B cell (primary cell): ENCODE results near the gene NODAL. TPM values are rescaled to one million over a fixed set of nuclear protein-coding genes. Genes with fewer than 3 reads are reported as not detected.

ENCODE experiments used
- ATAC-seq: fragments of 200-7000 bp; cut with Tn5 transposase; one replicate; pipeline ENCODE4 v1.10.0; 2021; ENCODE audit warnings: low read depth, mild to moderate bottlenecking, moderate number of reproducible peaks, moderate library complexity
- CTCF ChIA-PET: fragments of 350-600 bp; sonication (Branson Sonifier 250); formaldehyde crosslinking; loops from one replicate; lab custom pipeline; 2021; ENCODE audit warnings: antibody characterized with exemption, inconsistent platforms; lab: Charles Lee
- POLR2A ChIA-PET: fragments of 350-600 bp; sonication (Branson Sonifier 250); formaldehyde crosslinking; loops from one replicate; lab custom pipeline; 2021; ENCODE audit warnings: antibody characterized with exemption; lab: Charles Lee
- DNase-seq: peaks from one replicate; pipeline ENCODE4 v3.0.0; 2013
- H2AFZ ChIP-seq: 2 replicates; pipeline ENCODE4 v1.6.1; 2012; ENCODE audit warnings: mild to moderate bottlenecking, low read depth, low read length; ENCODE audit not compliant: insufficient read depth, poor library complexity, severe bottlenecking
- H3K27ac ChIP-seq, 2 donors: 1 replicate in 1 of 2; 2 replicates in 1 of 2; pipeline ENCODE4 v1.5.1; 2012 to 2013; ENCODE audit warnings: low read length in 2 of 2, mild to moderate bottlenecking in 2 of 2, moderate library complexity in 1 of 2
- H3K27me3 ChIP-seq, 4 experiments: fragments of 200-600 bp in 1 of 4; sonication (generic) in 1 of 4; replicated peaks in 1 of 4; 1 replicate in 2 of 4; 2 replicates in 2 of 4; pipeline versions ENCODE4 v1.6.1 to v1.7.0; 2013 to 2016; ENCODE audit warnings: low read length in 3 of 4, mild to moderate bottlenecking in 2 of 4, mixed read lengths in 1 of 4, moderate library complexity in 1 of 4; ENCODE audit not compliant: insufficient read depth in 4 of 4, control insufficient read depth in 3 of 4; ENCODE audit errors: control extremely low read depth in 1 of 4
- H3K36me3 ChIP-seq, 2 experiments: replicated peaks in 1 of 2; 1 replicate in 1 of 2; 2 replicates in 1 of 2; pipeline versions ENCODE4 v1.6.1 to v1.7.1; 2013; ENCODE audit warnings: low read length in 1 of 2; ENCODE audit not compliant: insufficient read depth in 2 of 2, control insufficient read depth in 1 of 2; ENCODE audit errors: control extremely low read depth in 1 of 2, extremely low read depth in 1 of 2
- H3K4me1 ChIP-seq, 2 donors: fragments of 200-600 bp in 1 of 2; sonication (generic) in 1 of 2; 1 replicate in 1 of 2; 2 replicates in 1 of 2; pipeline versions ENCODE4 v1.5.1 to v1.6.1; 2013 to 2017; ENCODE audit warnings: low read length in 2 of 2; ENCODE audit not compliant: control insufficient read depth in 2 of 2, insufficient read depth in 2 of 2
- H3K4me2 ChIP-seq: replicated peaks from 2 replicates; pipeline ENCODE3; 2012; ENCODE audit warnings: mild to moderate bottlenecking, low read depth, low read length; ENCODE audit not compliant: poor library complexity, severe bottlenecking
- H3K4me3 ChIP-seq, 5 experiments: fragments of 200-600 bp in 1 of 5; sonication (generic) in 1 of 5; 1 replicate in 3 of 5; 2 replicates in 2 of 5; pipeline versions ENCODE4 v1.5.1 to v1.7.0; 2011 to 2016; ENCODE audit warnings: low read length in 4 of 5, mild to moderate bottlenecking in 4 of 5, low read depth in 2 of 5, control low read depth in 1 of 5, moderate library complexity in 1 of 5; ENCODE audit not compliant: insufficient read depth in 1 of 5; ENCODE audit errors: control extremely low read depth in 1 of 5, extremely low read depth in 1 of 5
- H3K79me2 ChIP-seq: fragments of 200-600 bp; sonication (generic); one replicate; pipeline ENCODE4 v1.6.0; 2016; ENCODE audit warnings: low read length; ENCODE audit not compliant: control insufficient read depth, insufficient read depth
- H3K9ac ChIP-seq: fragments of 200-600 bp; sonication (generic); 2 replicates; pipeline ENCODE4 v1.6.1; 2017; ENCODE audit warnings: mild to moderate bottlenecking, low read length, moderate library complexity
- H3K9me3 ChIP-seq, 3 donors: one replicate each; pipeline versions ENCODE4 v1.6.1 to v1.7.1; 2013; ENCODE audit warnings: low read length in 2 of 3; ENCODE audit not compliant: control insufficient read depth in 2 of 3, insufficient read depth in 1 of 3; ENCODE audit errors: control extremely low read depth in 1 of 3
- H4K20me1 ChIP-seq: 2 replicates; pipeline ENCODE4 v1.6.0; 2012; ENCODE audit warnings: mild to moderate bottlenecking, low read length; ENCODE audit not compliant: insufficient read depth, control insufficient read depth, poor library complexity, severe bottlenecking
- H3K27ac Mint-ChIP-seq: one replicate; pipeline ENCODE4 v1.8.0; 2021; ENCODE audit warnings: mixed read lengths
- H3K27me3 Mint-ChIP-seq: one replicate; pipeline ENCODE4 v1.8.0; 2021; ENCODE audit warnings: mixed read lengths
- H3K4me1 Mint-ChIP-seq: one replicate; pipeline ENCODE4 v1.8.0; 2021; ENCODE audit warnings: mixed read lengths
- H3K4me3 Mint-ChIP-seq: one replicate; pipeline ENCODE4 v1.8.0; 2021; ENCODE audit warnings: mixed read lengths
- H3K9me3 Mint-ChIP-seq: one replicate; pipeline ENCODE4 v1.8.0; 2022; ENCODE audit warnings: mixed read lengths; ENCODE audit not compliant: insufficient read depth
- CTCF ChIP-seq: fragments of 200-600 bp; IDR thresholded peaks from one replicate; pipeline ENCODE4 v1.8.0; 2022; ENCODE audit warnings: antibody characterized with exemption, mild to moderate bottlenecking
- EZH2 ChIP-seq: IDR thresholded peaks from 2 replicates; pipeline ENCODE4 v1.6.1; 2012; ENCODE audit warnings: borderline replicate concordance, low read depth, mild to moderate bottlenecking, moderate library complexity, low read length; ENCODE audit not compliant: insufficient read depth, poor library complexity, severe bottlenecking
- WGBS: methylation state at CpG from one replicate; pipeline ENCODE4 v1.1.5; 2013; ENCODE audit warnings: missing lambda C conversion rate; ENCODE audit not compliant: insufficient coverage; 5-methylcytosine and 5-hydroxymethylcytosine counted together
- intact Hi-C: fragments of 100-400 bp; cut with micrococcal nuclease; formaldehyde crosslinking; loops from one replicate; pipeline ENCODE4 v1.10.0; 2022
- polyA plus RNA-seq: library from polyadenylated mRNA; depleted of rRNA; stranded (reverse); fragments of >200 nt; gene quantifications from 2 replicates; pipeline ENCODE4 v1.2.3, GENCODE V29; 2012
- total RNA-seq, 2 donors: library from RNA; stranded (reverse); fragments of 120-200 nt in 1 of 2; gene quantifications; 1 replicate in 1 of 2; 2 replicates in 1 of 2; pipeline versions ENCODE4 v1.2.3 to v1.2.4, GENCODE V29; 2013 to 2022

The NODAL gene
- total and polyA plus RNA-seq, 2 donors (not counting 1 experiment from before 2014, with no cell fraction given), result 0.06 TPM; not detected in 1

- WGBS, result 85% methylated on average over 3 of the region's 5 CpGs
- CTCF ChIA-PET, result interaction anchor here (0.6 kb wide), 1 partner anchor 11 kb away, joined by 3 read pairs; no protein-coding TSS in a partner anchor
- Histone ChIP-seq H4K20me1 (no peaks in the 10 kb centered on the region), H3K27ac (no peak overlapping the region), H3K9ac (no peak overlapping the region), H3K4me3 (no peak overlapping the region), H3K79me2 (no peaks in the 10 kb centered on the region), H2AFZ (no peak overlapping the region), H3K4me1 (peaks cover 20 to 22% of the 10 kb centered on the region in 2 donors), H3K4me2 (no peak overlapping the region), H3K9me3 (peaks cover 0 to 7% (median 0%) of the 10 kb centered on the region in 3 donors), H3K36me3 (no peaks in the 10 kb centered on the region), H3K27me3 (peaks cover 0 to 37% (median 13%) of the 10 kb centered on the region in 4 experiments)
- POLR2A ChIA-PET, result no interaction called here
- DNase-seq (no peak), ATAC-seq (no peak)
- intact Hi-C loops, result no loop called here
- Mint-ChIP-seq H3K4me3 (no peak overlapping the region), H3K4me1 (peaks cover 18% of the 10 kb centered on the region), H3K9me3 (no peaks in the 10 kb centered on the region), H3K27me3 (peaks cover 28% of the 10 kb centered on the region), H3K27ac (no peak overlapping the region)
- no peak for TF ChIP-seq EZH2
- TF ChIP-seq CTCF, result no peak
Observed at GRCh38 chr10:70437721-70438120, 3.8 kb downstream of the NODAL start.

DNA sequence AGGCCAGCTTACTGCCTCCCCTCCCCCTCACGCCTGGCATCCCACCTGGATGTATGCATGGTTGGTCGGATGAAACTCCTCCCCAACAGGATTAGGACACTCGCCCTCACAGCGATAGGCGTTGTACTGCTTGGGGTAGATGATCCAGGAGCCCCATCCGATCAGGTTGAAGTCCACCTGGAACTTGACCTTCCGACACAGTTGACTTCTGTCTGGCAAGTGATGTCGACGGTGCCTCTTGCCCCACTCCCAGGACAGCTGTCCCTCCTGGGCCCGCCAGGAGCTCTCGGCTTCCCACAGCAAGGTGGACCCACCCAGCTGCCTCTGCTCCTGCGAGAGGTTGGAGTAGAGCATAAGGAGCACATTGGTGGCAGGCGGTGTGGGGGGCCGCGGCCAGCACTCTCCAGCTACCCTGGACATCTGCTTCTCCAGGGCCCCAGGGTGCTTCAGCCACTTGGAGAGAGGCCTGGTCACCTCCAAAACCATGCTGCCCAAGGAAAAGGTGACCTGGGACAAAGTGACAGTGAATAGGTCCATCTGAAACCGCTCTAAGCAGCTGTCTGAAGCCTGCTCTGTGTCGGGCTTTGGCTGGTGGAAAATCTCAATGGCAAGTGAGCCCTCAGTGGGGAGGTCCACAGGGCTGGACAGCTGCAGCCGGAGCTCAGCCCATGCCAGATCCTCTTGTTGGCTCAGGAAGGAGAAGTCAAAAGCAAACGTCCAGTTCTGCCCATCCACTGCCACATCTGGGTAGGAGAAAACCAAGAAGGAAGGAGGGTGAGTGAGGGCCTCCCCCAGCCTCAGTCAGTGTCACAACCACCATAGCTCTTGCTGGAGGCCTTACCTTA is 6.0 kb downstream of the NODAL start:
- TF ChIP-seq CTCF (no peak), EZH2 (no peak)
- Mint-ChIP-seq H3K9me3 (no peaks in the 10 kb centered on the region), H3K4me1 (peaks cover 19% of the 10 kb centered on the region), H3K27me3 (peaks cover 14% of the 10 kb centered on the region), H3K27ac (no peak overlapping the region), H3K4me3 (no peak overlapping the region)
- Histone ChIP-seq H3K27ac (no peak overlapping the region), H3K9ac (no peak overlapping the region), H3K27me3 (peaks cover 0 to 15% (median 3%) of the 10 kb centered on the region in 4 experiments), H3K9me3 (peaks cover 0 to 2% (median 0%) of the 10 kb centered on the region in 3 donors), H3K4me3 (no peak overlapping the region), H4K20me1 (no peaks in the 10 kb centered on the region), H3K4me1 (peaks cover 10% of the 10 kb centered on the region in 2 donors), H3K4me2 (no peak overlapping the region), H3K79me2 (no peaks in the 10 kb centered on the region), H3K36me3 (no peaks in the 10 kb centered on the region), H2AFZ (no peak overlapping the region)
- DNase-seq (no peak), ATAC-seq (no peak)
- WGBS, result 98% methylated on average over 18 of the region's 19 CpGs
- intact Hi-C loops, result no loop called here
- POLR2A ChIA-PET, result no interaction called here
- CTCF ChIA-PET, result no interaction called here
